ENCODE results near the gene EPPIN. TPM values are rescaled to one million over a fixed set of nuclear protein-coding genes. Genes with fewer than 3 reads are reported as not detected.

Gene EPPIN
- polyA plus RNA-seq, 1 of the 3 experiments (the other 2 are of a cell fraction): not detected

- TF ChIP-seq ZBTB33 (IDR thresholded peaks at IDR 0.05; ENCODE audit: borderline replicate concordance, low read depth): no peak
- TF ChIP-seq POLR2AphosphoS5 (IDR thresholded peaks at IDR 0.05; ENCODE audit: low read depth, low read length): no peak
- no peak for TF ChIP-seq JUND (IDR thresholded peaks at IDR 0.05)
- TF ChIP-seq RFX5 (IDR thresholded peaks at IDR 0.05; ENCODE audit: low read length): no peak
These were observed 17.6 kb upstream of the EPPIN start (continued) for GRCh38 chr20:45564760-45565276.

- POLR2A ChIA-PET: no interaction called here
- WGBS (ENCODE audit: low lambda C conversion rate): 0% methylated on average over 1 of the region's 1 CpG
- no peak overlapping the region for H3K9ac ChIP-seq
- TF ChIP-seq MEF2A (IDR thresholded peaks at IDR 0.05; ENCODE audit: borderline replicate concordance, low read depth) (no peak), YY1 (IDR thresholded peaks at IDR 0.05; ENCODE audit: low read depth) (no peak), RFX5 (IDR thresholded peaks at IDR 0.05; ENCODE audit: low read length) (no peak), PBX3 (IDR thresholded peaks at IDR 0.05) (no peak), MAX (IDR thresholded peaks at IDR 0.05; ENCODE audit: low read depth) (no peak), MXI1 (IDR thresholded peaks at IDR 0.05; ENCODE audit: low read depth, low read length) (no peak), TAF1 (IDR thresholded peaks at IDR 0.05; ENCODE audit: borderline replicate concordance, low read depth, low read length) (no peak), TEAD4 (IDR thresholded peaks at IDR 0.05; ENCODE audit: borderline replicate concordance, insufficient read depth) (no peak), RXRA (IDR thresholded peaks at IDR 0.05; ENCODE audit: borderline replicate concordance, low read depth) (no peak), GABPA (IDR thresholded peaks at IDR 0.05; ENCODE audit: low read depth) (no peak), CTCF (IDR thresholded peaks at IDR 0.05) (no peak), SIN3A (IDR thresholded peaks at IDR 0.05; ENCODE audit: borderline replicate concordance, low read depth, low read length) (no peak), EZH2phosphoT487 (IDR thresholded peaks at IDR 0.05; ENCODE audit: borderline replicate concordance, low read depth) (no peak), NFIC (IDR thresholded peaks at IDR 0.05; ENCODE audit: borderline replicate concordance) (no peak), EP300 (IDR thresholded peaks at IDR 0.05; ENCODE audit: borderline replicate concordance in 1 of 2, low read depth in 1 of 2, low read length in 1 of 2) (no peak), ELF1 (IDR thresholded peaks at IDR 0.05) (no peak), FOSL2 (IDR thresholded peaks at IDR 0.05; ENCODE audit: borderline replicate concordance, low read depth) (no peak)
- no peaks in the 10 kb centered on the region for H3K9me3 ChIP-seq
- H3K79me2 ChIP-seq (ENCODE audit: insufficient read depth): no peaks in the 10 kb centered on the region
- H3K27ac ChIP-seq (ENCODE audit: low read depth in 2 of 2, low read length in 1 of 2): no peak overlapping the region
- CTCF ChIA-PET: interaction anchor here (1.0 kb wide), 1 partner anchor 216 kb away, joined by 3 read pairs; no protein-coding TSS in a partner anchor
- no peak overlapping the region for H2AFZ ChIP-seq (ENCODE audit: low read depth)
- no peaks in the 10 kb centered on the region for H3F3A ChIP-seq (replicated peaks; ENCODE audit: insufficient read depth)
- no peaks in the 10 kb centered on the region for H4K20me1 ChIP-seq (ENCODE audit: insufficient read depth)
- H3K27me3 ChIP-seq (ENCODE audit: insufficient read depth): no peaks in the 10 kb centered on the region; the same call in 1 of the 2 replicates
- H3K9me2 ChIP-seq: no peaks in the 10 kb centered on the region
- no peaks in the 10 kb centered on the region for H3K4me1 ChIP-seq (ENCODE audit: control insufficient read depth in 1 of 2, insufficient read depth in 2 of 2, low read depth in 1 of 2, low read length in 1 of 2)
- DNase-seq: no peak
- no peak overlapping the region for H3K4me2 ChIP-seq
- no peaks in the 10 kb centered on the region for H3K36me3 ChIP-seq (replicated peaks in 1 of 2; ENCODE audit: control insufficient read depth in 1 of 2, insufficient read depth in 2 of 2, low read length in 1 of 2)
- H3K4me3 ChIP-seq (ENCODE audit: low read depth in 2 of 2, low read length in 1 of 2): no peak overlapping the region
These were observed 8.0 kb upstream of the EPPIN start for GRCh38 chr20:45555198-45555597.
